WTC11 (cell line): ENCODE results near the gene ZNF165. TPM values are rescaled to one million over a fixed set of nuclear protein-coding genes. Genes with fewer than 3 reads are reported as not detected.

Source experiments
- ARID4B ChIP-seq: sonication (generic); formaldehyde crosslinking; IDR thresholded peaks from 2 replicates; pipeline ENCODE4 v1.8.0; 2023; ENCODE audit warnings: missing genetic modification reagents, mild to moderate bottlenecking, borderline replicate concordance
- ATF2 ChIP-seq: sonication (generic); formaldehyde crosslinking; IDR thresholded peaks from 2 replicates; pipeline ENCODE4 v1.8.1; 2022; ENCODE audit warnings: low read depth, missing genetic modification reagents, borderline replicate concordance
- CDX4 ChIP-seq: fragments of 250-450 bp; sonication (Bioruptor Pico); IDR thresholded peaks from 2 replicates; pipeline ENCODE4 v1.9.0; 2021; ENCODE audit warnings: moderate library complexity, mild to moderate bottlenecking, inconsistent platforms, borderline replicate concordance
- E2F5 ChIP-seq: sonication (generic); formaldehyde crosslinking; IDR thresholded peaks from 2 replicates; pipeline ENCODE4 v1.8.1; 2022; ENCODE audit warnings: mild to moderate bottlenecking, moderate library complexity, missing genetic modification reagents
- ETV6 ChIP-seq: sonication (generic); formaldehyde crosslinking; IDR thresholded peaks from 2 replicates; pipeline ENCODE4 v1.8.1; 2022; ENCODE audit warnings: mild to moderate bottlenecking, missing genetic modification reagents
- FOXP1 ChIP-seq: sonication (generic); formaldehyde crosslinking; IDR thresholded peaks from 2 replicates; pipeline ENCODE4 v1.8.0; 2022; ENCODE audit warnings: missing genetic modification reagents, mild to moderate bottlenecking, moderate library complexity, borderline replicate concordance
- FOXP4 ChIP-seq: sonication (generic); formaldehyde crosslinking; IDR thresholded peaks from 2 replicates; pipeline ENCODE4 v1.8.0; 2022; ENCODE audit warnings: mild to moderate bottlenecking, missing genetic modification reagents
- IRF1 ChIP-seq: sonication (generic); formaldehyde crosslinking; IDR thresholded peaks from 2 replicates; pipeline ENCODE4 v1.8.0; 2023; ENCODE audit warnings: missing genetic modification reagents
- IRF2 ChIP-seq: sonication (generic); formaldehyde crosslinking; IDR thresholded peaks from 2 replicates; pipeline ENCODE4 v1.8.0; 2022; ENCODE audit warnings: low read depth, missing genetic modification reagents, borderline replicate concordance
- JAZF1 ChIP-seq: fragments of 250-450 bp; sonication (Bioruptor Pico); IDR thresholded peaks from 2 replicates; pipeline ENCODE4 v1.9.0; 2021; ENCODE audit warnings: moderate library complexity, mild to moderate bottlenecking, inconsistent platforms
- MLX ChIP-seq: sonication (generic); formaldehyde crosslinking; IDR thresholded peaks from 2 replicates; pipeline ENCODE4 v1.8.1; 2023; ENCODE audit warnings: mild to moderate bottlenecking, missing genetic modification reagents, moderate library complexity
- MYBL2 ChIP-seq: sonication (generic); formaldehyde crosslinking; IDR thresholded peaks from 2 replicates; pipeline ENCODE4 v1.8.1; 2023; ENCODE audit warnings: mild to moderate bottlenecking, moderate library complexity, missing genetic modification reagents
- NFATC4 ChIP-seq: fragments of 250-450 bp; sonication (Bioruptor Pico); IDR thresholded peaks from 2 replicates; pipeline ENCODE4 v1.9.0; 2021; ENCODE audit warnings: mild to moderate bottlenecking
- NFE2L1 ChIP-seq: sonication (generic); formaldehyde crosslinking; IDR thresholded peaks from 2 replicates; pipeline ENCODE4 v1.8.1; 2023; ENCODE audit warnings: missing genetic modification reagents
- NR1H2 ChIP-seq: sonication (generic); formaldehyde crosslinking; IDR thresholded peaks from 2 replicates; pipeline ENCODE4 v1.9.0; 2021; ENCODE audit warnings: mild to moderate bottlenecking, moderate library complexity, missing genetic modification reagents
- OVOL2 ChIP-seq: fragments of 250-450 bp; sonication (Bioruptor Pico); IDR thresholded peaks from 2 replicates; pipeline ENCODE4 v1.9.0; 2021; ENCODE audit warnings: mild to moderate bottlenecking, borderline replicate concordance
- PRRX2 ChIP-seq: fragments of 250-450 bp; sonication (Bioruptor Pico); IDR thresholded peaks from 2 replicates; pipeline ENCODE4 v1.8.0; 2021; ENCODE audit warnings: mild to moderate bottlenecking
- RELA ChIP-seq: sonication (generic); formaldehyde crosslinking; IDR thresholded peaks from 2 replicates; pipeline ENCODE4 v1.8.1; 2022; ENCODE audit warnings: missing genetic modification reagents, mild to moderate bottlenecking, borderline replicate concordance
- RORB ChIP-seq: fragments of 250-450 bp; sonication (Bioruptor Pico); IDR thresholded peaks from 2 replicates; pipeline ENCODE4 v1.9.0; 2021; ENCODE audit warnings: mild to moderate bottlenecking
- TEAD4 ChIP-seq: sonication (generic); formaldehyde crosslinking; IDR thresholded peaks from 2 replicates; pipeline ENCODE4 v1.8.0; 2022; ENCODE audit warnings: mild to moderate bottlenecking, missing genetic modification reagents
- TP53 ChIP-seq: sonication (generic); formaldehyde crosslinking; IDR thresholded peaks from 2 replicates; pipeline ENCODE4 v1.8.1; 2023; ENCODE audit warnings: mild to moderate bottlenecking, missing genetic modification reagents
- USF2 ChIP-seq: sonication (generic); formaldehyde crosslinking; IDR thresholded peaks from 2 replicates; pipeline ENCODE4 v1.8.1; 2023; ENCODE audit warnings: mild to moderate bottlenecking, missing genetic modification reagents, moderate library complexity
- ZNF396 ChIP-seq: fragments of 250-450 bp; sonication (Bioruptor Pico); IDR thresholded peaks from 2 replicates; pipeline ENCODE4 v1.8.0; 2021; ENCODE audit warnings: mild to moderate bottlenecking, moderate library complexity, borderline replicate concordance
- ZNF671 ChIP-seq: fragments of 250-450 bp; sonication (Bioruptor Pico); IDR thresholded peaks from 2 replicates; pipeline ENCODE4 v1.8.0; 2021; ENCODE audit warnings: mild to moderate bottlenecking
- ZSCAN18 ChIP-seq: fragments of 250-450 bp; sonication (Bioruptor Pico); IDR thresholded peaks from 2 replicates; pipeline ENCODE4 v2.1.2; 2022; ENCODE audit warnings: mild to moderate bottlenecking, moderate library complexity
- total RNA-seq: library from RNA; stranded (reverse); gene quantifications from 3 replicates; pipeline ENCODE4 v1.2.3, GENCODE V29; 2021

ZNF165 gene
- total RNA-seq, 1 experiment from 2014 or later: 8.0 TPM

GRCh38 chr6:28136585-28137504 lies 56.5 kb downstream of the ZNF165 start (continued):
- no peak for TF ChIP-seq PRRX2 (CRISPR knock-in tag)
- peak; percentile 45; the same call in 1 of the 2 replicates for TF ChIP-seq FOXP4 (CRISPR knock-in tag)
- no peak for TF ChIP-seq IRF1 (CRISPR knock-in tag)
- no peak for TF ChIP-seq NR1H2 (CRISPR knock-in tag)
- TF ChIP-seq ZNF396 (CRISPR knock-in tag): no peak
- TF ChIP-seq NFATC4 (CRISPR knock-in tag): no peak
- TF ChIP-seq JAZF1 (CRISPR knock-in tag): no peak
- no peak for TF ChIP-seq USF2 (CRISPR knock-in tag)
- no peak for TF ChIP-seq MLX (CRISPR knock-in tag)
- peak; percentile 97 for TF ChIP-seq MYBL2 (CRISPR knock-in tag)
- TF ChIP-seq ZNF671: no peak
- no peak for TF ChIP-seq OVOL2 (CRISPR knock-in tag)
- no peak for TF ChIP-seq TEAD4 (CRISPR knock-in tag)
- peak; percentile 62; the same call in 1 of the 2 replicates for TF ChIP-seq E2F5 (CRISPR knock-in tag)
- no peak for TF ChIP-seq ZSCAN18
- TF ChIP-seq CDX4: no peak
- no peak for TF ChIP-seq ARID4B (CRISPR knock-in tag)
- no peak for TF ChIP-seq TP53 (CRISPR knock-in tag)
- TF ChIP-seq RELA (CRISPR knock-in tag): no peak
- no peak for TF ChIP-seq IRF2 (CRISPR knock-in tag)
- TF ChIP-seq FOXP1 (CRISPR knock-in tag): no peak
- peak; percentile 60; the same call in 1 of the 2 replicates for TF ChIP-seq ETV6 (CRISPR knock-in tag)
- TF ChIP-seq RORB: no peak
- no peak for TF ChIP-seq NFE2L1 (CRISPR knock-in tag)
- no peak for TF ChIP-seq ATF2 (CRISPR knock-in tag)
